Measurements from ENCODE around the gene GALNT17. TPM values are rescaled to one million over a fixed set of nuclear protein-coding genes. Genes with fewer than 3 reads are reported as not detected.
"Not testable (repeated sequence)": the region's sequence is repeated elsewhere in the genome, so short reads cannot be mapped to it uniquely, and the experiment has no call there.

Gene GALNT17
- total RNA-seq, 1 donor from 2014 or later: 6.0 TPM

DNA sequence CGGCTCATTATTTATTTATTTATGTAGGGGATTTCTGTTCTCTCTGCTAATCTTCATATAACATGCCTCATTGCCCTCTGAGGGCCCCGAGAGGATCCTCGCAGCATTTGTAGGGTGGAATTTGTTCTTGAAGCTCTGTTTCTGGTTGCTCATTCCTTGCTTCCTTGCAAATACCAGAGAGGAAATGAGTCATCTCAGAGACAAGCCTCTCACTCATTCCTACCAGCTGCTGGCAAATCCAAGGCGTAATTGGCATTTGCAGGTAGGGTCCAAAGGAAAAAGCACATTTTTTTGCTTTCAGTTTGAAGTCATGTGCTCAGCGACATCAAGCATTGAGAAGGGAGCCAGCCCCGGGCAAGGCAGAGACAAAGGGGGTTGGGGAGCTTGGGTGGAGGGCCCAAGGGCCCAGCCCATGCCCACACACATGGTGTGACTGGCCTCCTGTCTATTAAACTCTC, 501.6 kb downstream of the GALNT17 start:
- no peak for DNase-seq (ENCODE audit: low spot score)

DNA sequence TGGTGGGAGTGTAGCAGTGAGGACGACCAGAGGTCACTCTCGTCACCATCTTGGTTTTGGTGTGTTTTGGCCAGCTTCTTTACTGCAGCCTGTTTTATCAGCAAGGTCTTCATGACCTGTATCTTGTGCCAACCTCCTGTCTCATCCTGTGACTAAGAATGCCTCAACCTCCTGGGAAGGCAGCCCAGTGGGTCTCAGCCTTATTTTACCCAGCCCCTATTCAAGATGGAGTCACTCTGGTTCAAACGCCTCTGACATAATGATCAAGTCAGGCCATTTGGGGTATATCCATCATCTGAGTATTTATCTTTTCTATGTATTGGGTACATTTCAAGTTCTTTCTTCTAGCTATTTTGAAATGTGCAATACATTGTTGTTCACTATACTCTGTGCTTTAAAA, 503.9 kb downstream of the GALNT17 start:
- not testable (repeated sequence) for DNase-seq (ENCODE audit: low spot score)

DNA sequence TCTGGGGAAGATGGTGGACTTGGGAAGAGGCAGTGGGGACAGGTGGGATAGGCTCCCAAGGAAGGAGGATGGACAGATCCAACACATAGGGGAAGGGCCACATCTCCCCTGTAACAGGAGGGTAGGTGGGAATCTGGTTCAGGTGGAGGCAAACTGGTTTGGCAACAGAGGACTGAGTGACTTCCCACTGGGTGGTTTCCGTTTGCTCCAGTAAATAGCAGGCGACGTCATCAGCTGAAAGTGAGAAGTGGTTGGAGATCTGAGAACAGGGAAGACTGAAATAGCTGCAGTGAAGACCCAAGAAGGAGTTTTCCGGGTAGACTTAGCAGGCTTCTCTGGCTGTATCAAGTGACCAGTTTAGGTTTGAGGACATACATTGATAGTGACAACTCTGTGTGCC, 504.4 kb downstream of the GALNT17 start:
- no peak for DNase-seq (ENCODE audit: low spot score)

DNA sequence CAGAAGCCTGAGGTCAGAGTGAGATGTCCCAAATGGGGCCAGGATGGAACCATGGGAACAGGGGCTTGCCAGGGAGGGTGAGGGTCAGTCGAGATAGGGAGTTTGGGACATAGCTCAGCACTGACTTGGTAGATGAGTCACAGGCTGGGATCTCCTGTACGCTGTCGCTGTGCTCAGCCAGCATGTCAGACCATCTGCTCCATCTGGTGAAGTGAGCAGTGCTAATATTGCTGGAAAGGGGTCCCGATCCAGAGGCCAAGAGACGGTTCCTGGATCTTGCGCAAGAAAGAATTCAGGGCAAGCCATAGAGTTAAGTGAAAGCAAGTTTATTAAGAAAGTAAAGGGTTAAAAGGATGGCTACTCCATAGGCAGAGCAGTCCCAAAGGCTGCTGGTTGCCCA, 505.6 kb downstream of the GALNT17 start:
- DNase-seq (ENCODE audit: low spot score): no peak

DNA sequence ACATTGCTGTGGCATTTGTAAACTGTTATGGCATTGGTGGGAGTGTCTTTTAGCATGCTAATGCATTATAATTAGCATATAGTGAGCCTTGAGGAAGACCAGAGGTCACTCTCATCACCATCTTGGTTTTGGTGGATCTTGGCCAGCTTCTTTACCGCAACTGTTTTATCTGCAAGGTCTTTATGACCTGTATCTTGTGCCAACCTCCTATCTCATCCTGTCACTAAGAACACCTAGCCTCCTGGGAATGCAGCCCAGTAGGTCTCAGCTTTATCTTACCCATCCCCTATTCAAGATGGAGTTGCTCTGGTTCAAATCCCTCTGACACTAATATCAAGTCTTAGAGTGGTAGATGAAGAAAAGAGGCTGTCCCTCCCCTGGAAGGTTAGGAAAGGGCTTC, 506.2 kb downstream of the GALNT17 start:
- DNase-seq (ENCODE audit: low spot score): no peak

DNA sequence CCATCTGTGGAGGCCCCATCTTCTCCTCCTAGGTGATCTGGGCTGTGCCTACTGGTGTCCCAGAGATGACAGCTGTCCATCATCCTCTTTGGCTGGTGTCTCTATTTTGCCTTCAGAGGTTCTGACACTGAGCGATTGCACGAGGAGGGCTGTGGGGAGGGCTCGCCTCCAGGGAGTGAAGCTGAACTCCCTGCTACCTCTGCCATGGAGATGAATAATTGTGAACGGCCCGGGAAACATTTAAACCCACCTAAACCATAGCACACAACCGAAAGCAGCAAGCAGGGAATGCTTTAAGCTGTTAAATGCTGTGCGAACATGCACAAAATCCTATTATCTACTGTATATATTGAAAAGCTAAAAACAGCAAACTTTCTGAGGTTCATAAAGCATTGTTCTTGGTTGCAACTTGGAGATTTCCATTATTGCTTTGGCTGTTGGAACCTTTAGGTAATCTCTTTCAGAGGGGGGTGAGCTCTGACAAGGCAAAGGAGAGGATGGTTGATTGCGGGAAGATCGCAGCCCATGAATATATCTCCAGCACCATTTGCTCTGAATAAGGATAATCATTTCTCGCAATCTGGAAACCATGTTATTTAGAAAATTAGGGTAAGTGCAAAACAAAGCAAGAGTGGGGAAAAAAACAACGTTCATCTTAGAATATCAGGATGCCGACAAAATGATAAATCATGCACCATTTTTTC, 507.6 kb downstream of the GALNT17 start:
- DNase-seq (ENCODE audit: low spot score): no peak

DNA sequence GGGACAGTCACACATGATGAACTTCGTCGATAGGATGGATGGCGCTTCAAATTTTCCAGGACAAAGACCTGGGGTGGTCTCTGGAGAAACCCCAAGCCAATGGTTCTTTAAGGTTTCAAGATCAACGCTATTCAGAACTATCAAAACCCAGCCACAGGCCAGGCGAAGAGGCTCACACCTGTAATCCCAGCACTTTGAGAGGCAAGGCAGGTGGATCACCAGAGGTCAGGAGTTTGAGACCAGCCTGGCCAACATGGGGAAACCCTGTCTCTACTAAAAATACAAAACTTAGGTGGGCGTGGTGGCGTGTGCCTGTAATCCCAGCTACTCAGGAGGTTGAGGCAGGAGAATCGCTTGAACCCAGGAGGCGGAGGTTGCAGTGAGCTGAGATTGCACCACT, 511.1 kb downstream of the GALNT17 start:
- not testable (repeated sequence) for DNase-seq (ENCODE audit: low spot score)

DNA sequence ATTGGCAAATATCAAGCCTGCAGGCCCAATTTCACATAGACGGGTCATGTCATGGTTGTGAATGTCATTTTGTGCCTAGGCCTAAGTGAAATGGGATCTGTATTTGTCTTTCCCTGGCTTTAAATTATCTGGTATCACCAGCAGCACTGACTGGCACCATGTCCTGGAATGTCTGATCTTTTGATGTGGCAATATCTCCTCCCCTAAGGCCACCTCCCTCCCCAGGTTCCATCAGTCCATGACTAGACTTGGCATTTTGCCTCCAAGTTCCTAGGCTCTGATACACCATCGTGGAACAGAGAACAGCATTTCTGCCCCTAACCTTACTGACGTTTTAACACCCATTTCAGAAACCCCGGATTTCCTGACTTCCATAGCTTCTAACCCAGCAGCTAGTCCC, 513.9 kb downstream of the GALNT17 start:
- no peak for DNase-seq (ENCODE audit: low spot score)

DNA sequence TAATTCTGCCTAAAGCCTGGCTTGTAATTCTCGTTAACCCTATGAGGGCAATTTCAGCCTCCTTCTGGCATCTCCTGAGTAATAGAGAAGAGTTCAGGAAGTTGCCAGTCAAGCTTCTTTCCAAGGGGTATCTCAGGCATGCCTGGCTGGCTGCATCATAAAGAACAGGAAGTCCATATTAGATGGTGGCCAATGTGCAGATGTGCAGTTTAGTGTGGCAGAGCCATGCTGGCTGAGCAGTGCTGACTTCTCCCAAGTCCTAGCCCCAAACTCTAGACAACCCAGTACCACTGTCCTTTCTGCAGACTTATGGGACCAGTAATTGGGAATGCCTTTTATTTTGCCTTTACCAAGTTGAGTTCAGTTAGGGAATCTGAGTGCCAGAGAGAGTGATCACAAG, 517.9 kb downstream of the GALNT17 start:
- no peak for DNase-seq (ENCODE audit: low spot score)

DNA sequence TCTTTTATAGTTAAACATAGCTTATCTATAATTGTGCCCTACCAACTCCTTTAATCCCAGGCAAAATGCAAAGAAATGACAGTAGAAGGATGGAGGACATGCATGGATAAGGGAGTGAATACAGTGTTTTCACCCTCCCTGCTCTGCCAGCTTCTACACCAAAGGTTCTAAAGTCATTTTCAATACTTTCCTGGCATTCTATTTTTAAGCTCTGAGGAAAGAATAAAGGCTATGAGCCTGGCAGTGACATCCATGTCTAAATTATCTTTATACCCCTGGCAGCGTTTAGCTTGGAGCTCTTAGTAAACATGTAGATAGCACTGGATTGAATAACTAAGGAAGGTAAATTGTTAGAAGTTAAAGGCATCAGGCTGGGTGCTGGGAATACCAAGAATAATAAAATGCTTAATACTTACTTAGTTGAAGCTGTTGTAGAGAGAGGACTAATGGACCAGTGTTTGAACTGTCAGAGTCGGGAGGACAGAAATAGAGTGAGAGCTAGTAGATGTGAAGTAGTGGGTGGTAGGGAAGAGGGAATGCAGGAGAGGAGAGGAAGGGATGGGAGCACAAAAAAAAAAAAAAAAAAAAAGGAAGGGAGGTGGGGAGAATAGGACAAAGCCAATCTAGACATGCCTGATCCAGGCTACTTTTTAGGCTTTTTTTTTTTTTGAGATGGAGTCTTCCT, 518.9 kb downstream of the GALNT17 start:
- DNase-seq (ENCODE audit: low spot score): no peak

DNA sequence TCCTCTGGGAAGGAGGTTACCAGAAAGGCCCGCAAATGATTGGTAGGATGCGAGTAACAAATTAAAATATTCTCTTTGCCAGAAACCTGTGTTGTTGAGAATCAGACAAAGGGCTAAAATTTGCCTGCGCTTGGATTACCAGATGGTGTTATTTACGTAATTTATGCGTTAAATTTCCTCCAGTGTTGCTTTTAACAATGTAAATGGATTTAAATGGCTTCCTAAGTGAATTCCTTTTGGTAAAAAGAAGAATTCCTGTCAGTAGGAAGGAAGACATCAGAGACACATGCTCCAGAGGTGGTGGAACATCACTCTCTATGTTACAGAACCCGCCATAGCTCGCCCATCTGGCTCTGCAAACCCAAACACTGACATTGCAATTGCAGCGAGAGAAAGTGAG, 520.6 kb downstream of the GALNT17 start:
- no peak for DNase-seq (ENCODE audit: low spot score)

DNA sequence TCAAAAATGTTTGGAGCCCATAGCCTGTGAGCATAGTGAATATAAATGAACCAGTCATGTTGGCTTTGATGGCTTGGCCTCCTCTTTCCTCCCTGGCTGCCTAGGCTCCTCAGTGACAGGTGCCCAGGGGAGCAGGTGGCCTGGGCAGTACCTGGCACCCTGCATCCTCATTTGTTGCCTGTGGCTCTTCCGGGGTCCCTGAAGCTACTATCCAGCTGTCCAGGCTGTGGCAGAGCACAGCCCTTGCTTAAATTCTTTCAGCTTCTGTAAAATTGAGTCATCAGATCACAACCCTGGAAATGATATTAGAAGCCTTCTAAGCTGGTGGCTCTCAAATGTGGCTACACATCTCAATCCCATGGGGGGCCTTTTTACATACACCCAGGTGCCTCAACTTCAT, 525.4 kb downstream of the GALNT17 start:
- DNase-seq (ENCODE audit: low spot score): no peak

DNA sequence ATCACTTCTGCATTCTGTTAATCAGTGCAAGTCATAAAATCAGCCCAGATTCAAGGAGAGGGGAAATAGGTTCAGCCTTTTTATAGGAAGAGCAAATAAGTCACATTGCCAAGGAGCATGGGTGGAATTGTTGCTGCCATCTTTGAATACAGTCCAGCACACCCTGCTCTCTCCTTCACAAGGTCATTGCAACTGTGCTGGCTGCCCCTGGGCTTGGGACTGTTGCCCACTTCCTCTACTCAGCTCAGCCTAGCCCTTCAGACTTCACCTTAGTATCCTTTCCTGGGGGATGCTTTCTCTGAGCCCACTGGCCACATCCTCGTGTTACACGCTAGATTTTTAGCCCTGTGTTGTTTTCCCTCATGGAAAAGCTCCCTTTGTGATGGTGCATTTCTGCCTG, 527.7 kb downstream of the GALNT17 start:
- DNase-seq (ENCODE audit: low spot score): no peak

DNA sequence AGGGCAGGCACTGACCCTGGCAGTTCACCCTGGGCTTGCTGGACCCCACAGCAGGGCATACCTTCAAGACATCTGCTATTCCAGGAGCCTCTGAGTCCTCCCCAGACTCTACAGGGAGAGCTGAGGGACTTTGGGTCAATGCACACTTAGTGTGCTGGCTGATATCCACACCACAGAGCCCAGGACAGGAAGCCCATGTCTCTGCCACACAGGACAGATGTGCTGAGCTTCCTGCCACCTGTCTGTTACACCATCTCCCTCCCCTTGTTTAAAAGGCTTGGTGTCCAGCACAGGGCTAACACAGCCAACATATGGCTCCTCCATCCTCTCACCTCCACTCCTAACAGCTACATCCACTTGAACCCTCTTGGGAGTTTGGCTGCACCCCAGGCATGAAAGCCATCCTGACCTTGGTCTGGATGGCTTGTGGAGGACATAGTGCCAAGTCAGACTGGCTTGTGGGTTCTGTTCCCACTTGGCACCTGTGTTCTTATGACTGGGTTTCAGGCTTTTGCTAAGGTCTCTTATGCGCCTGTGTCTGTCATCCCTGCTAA, 529.8 kb downstream of the GALNT17 start:
- no peak for DNase-seq (ENCODE audit: low spot score)

DNA sequence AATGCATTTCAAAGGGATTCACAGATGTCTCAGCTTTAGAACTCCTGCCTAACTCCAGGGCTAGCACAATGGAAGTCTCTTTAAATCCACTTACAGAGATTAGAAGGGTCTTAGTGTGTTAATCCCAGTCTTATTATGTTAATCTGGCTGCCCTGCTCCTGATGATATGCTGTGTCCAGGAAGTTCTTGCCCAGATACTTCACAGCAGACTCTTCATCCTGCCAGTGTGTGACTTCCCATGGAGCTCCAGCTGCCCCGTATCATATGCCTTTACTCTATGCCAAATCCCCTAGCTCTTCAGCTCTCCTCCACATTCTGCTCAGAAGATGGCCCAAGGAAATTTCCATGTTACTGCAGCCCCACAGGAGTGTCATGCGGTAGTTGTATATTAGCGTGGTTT, 533.8 kb downstream of the GALNT17 start:
- DNase-seq (ENCODE audit: low spot score): no peak

DNA sequence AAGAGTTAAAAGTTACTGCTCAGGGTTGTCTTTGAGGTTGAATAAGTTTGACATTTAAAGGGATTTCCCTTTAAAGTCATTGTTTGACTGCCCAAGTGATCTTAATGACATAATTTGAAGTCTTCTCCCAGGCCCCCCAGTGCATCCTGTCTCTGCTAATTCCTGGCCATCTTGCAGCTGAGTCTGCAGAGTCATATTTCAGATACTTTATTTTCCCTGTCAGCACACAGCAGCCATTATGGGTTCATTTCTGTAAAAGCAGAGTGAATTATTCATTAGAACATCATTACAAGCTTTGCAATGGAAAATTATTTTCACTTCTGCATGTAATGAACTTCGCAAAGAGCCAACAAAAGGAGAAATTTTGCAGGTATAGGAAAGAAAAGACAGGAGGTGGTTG, 536.6 kb downstream of the GALNT17 start:
- DNase-seq (ENCODE audit: low spot score): no peak

DNA sequence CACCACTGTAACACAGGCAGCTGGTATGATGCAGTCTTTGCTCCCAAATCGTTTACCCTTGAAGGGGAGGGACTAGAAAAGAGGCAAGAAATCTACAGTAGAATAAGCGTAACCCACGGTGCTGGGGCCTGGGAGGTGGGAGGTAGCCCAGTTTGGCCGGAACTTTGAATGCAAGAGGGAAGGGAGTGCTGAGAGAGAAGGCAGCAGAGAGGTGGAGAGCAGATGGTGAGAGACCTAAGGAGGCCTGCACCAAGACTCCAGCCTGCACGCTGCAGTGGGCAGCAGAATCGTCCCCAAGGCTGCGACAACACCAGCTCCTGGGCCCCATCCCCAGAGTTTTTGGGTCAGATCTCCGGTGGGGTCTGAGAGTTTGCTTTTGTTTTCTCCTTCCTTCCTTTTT, 547.5 kb downstream of the GALNT17 start:
- no peak for DNase-seq (ENCODE audit: low spot score)

DNA sequence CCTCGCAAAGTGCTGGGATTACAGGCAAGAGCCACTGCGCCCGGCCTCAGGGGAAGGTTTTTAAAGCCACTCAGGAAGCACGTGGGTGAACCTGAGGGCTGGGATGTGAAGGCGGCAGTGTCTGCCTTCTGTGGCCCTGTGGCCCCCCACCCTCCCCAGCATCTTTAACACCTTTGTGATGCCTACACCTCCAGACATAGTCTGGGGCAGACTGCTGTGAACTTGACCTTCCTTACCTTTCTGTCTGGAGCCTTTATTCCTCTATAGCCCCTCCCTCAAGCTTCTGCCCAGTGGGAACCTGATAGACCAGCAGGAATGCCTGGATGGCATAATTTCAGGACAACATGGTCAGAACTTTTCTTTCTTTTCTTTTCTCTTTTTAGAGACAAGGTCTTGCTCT, 550.2 kb downstream of the GALNT17 start:
- no peak for DNase-seq (ENCODE audit: low spot score)

DNA sequence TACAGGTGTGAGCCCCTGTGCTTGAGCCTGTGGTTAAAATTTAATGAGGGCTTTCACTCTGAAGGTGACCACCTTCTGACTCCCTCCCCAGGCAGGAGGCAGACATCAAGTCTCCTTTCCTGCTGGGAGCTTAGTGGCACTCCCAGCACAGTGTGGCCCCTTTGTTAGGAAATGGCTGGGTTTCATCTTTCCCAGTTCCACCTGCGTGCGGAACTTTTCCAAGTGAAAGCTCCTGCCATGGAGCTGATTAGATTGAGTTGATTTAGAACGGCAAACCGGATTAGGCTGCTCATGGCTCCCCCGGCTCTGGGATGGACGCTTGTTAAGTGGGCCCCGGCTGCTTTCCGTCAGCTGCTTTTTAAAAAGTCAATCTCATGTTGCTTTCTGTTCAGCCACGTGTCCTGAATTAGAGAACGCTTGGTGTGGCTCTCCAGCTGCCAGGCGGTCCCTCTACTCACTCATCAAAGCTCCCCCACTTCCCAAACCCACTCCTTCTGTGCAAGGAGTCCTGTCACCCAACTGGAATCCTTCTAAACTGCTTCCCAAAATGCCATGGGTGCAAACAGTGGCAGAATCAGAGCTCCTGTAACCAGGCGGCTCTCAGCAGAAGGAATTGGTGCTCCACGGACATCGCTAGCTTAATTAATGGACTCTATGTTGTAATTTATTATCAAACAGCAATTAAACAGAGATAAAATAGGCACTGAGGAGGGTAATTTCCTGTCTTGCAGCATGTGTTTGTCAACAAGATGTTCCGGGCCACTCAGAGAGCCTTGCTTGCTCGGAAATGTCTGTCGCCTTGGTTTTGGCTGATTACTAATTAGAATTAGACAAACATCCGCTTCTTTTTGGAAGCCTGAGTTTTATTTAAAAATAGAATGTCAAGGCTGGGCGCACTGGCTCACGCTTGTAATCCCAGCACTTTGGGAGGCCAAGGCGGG, 551.2 kb downstream of the GALNT17 start:
- no peak for DNase-seq (ENCODE audit: low spot score)

DNA sequence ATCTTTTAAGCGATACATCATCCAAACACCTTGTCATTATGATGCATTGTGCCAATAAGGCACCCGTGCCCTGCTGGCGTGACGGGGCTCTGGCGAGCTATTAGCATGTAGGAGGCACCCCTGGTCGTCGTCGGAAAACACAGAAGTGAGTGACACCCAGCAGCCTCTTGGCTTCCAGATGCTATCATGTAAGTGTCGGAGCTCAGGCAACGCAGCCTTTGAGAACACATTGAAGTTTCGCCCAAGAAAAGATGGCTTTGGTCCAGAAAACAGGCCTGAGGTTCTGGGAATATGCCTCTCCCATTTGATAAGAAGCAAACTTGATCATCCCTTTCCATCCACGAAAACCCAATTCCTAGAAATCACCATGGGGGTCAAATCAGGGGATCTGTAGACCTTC, 555.3 kb downstream of the GALNT17 start:
- DNase-seq (ENCODE audit: low spot score): no peak

DNA sequence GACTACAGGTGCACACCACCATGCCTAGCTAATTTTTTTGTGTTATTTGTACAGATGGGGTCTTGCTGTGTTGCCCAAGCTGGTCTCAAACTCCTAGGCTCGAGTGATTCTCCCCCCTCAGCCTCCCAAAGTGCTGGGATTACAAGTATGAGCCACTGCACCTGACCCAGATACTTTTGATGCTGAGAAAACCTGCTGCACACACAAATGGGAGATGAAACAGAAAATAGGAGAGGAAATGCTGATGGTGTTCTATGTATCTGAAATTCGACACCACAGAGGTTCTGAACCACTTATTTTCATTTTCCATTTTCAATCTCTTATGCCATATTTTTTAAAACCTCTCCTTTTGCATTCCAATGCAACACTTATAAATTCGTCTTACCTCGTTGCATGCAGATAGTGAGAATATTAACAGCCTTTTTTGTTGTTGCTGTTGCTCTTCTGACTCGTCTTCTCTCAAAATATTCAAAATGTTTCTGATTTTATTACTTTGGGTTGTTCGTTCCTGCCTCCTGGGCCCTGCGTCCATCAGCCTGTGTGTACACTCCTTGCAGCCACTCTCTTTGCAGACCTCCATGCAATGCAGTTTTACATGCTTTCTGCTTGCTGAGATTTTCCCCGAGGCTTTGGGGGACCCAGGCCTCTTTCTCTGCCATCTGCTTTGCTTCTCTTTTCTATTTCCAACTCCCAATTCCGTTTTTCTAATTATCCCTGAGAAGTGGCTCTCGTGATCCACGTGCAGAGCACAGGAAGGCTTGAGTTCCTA, 556.1 kb downstream of the GALNT17 start:
- DNase-seq (ENCODE audit: low spot score): no peak
